Measurements from ENCODE around the gene VAMP4. TPM values are rescaled to one million over a fixed set of nuclear protein-coding genes. Genes with fewer than 3 reads are reported as not detected.

The VAMP4 gene
- total and polyA plus RNA-seq, 12 donors, result 4.1 to 12.5 (median 8.1) TPM

- Histone ChIP-seq H3K4me3 (peak overlapping the region in 7 of 10 donors; percentile 72 to 99 (median 92)), H3K27ac (peak overlapping the region in 3 of 10 donors; percentile 1 to 96 (median 96)), H3K4me1 (peaks cover 3 to 61% (median 27%) of the 10 kb centered on the region in 9 donors), H3K9me3 (no peaks in the 10 kb centered on the region), H3K27me3 (no peaks in the 10 kb centered on the region), H3K36me3 (peaks cover 0 to 32% (median 13%) of the 10 kb centered on the region in 9 donors)
- intact Hi-C loops (cut with DNase I), result loop anchor here in 3 of 10 donors (2.0 to 5.0 kb wide), 3 partner anchors 37 to 93 kb away; partner anchors contain the start of gene METTL13 (in 1 of the 3)
- WGBS, 2 donors, result 71 to 79% methylated on average over 2 of the region's 2 CpGs
- TF ChIP-seq CTCF (IDR thresholded peaks at IDR 0.05), result no peak
- DNase-seq (no peak), ATAC-seq (no peak)
Measured at GRCh38 chr1:171740356-171740863, 1.5 kb downstream of the VAMP4 start.

DNA sequence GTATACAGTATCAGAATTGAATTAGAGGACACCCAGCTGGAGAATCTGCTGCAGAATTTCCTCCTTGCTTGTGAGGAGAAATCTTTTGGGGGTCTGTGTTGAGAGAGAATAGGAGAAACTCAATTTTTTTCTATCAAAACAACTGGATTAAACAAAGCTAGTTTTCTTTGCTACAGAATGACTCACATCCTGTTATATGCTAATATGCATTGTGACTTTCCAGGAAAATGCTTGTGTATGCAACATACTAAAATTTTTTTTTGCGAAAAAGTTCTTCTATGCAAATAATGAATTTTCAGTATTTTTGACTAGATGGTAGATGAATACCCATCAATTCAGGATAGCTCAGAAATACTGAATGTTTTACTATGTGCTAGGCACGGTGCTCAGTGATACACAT, 2.2 kb downstream of the VAMP4 start:
- WGBS, 2 donors, result 72 to 74% methylated on average over 2 of the region's 2 CpGs
- Histone ChIP-seq H3K36me3 (peaks cover 0 to 40% (median 13%) of the 10 kb centered on the region in 9 donors), H3K4me3 (peak overlapping the region in 1 of 10 donors; percentile 17), H3K4me1 (peaks cover 3 to 57% (median 27%) of the 10 kb centered on the region in 9 donors), H3K9me3 (no peaks in the 10 kb centered on the region), H3K27ac (peak overlapping the region in 3 of 10 donors; percentile 3 to 96 (median 30)), H3K27me3 (no peaks in the 10 kb centered on the region)
- DNase-seq, result no peak
- intact Hi-C loops (cut with DNase I), result loop anchor here in 3 of 10 donors (2.0 to 5.0 kb wide), 3 partner anchors 38 to 92 kb away; partner anchors contain the start of gene METTL13 (in 1 of the 3)
- no peak for TF ChIP-seq CTCF (IDR thresholded peaks at IDR 0.05)
- no peak for ATAC-seq

DNA sequence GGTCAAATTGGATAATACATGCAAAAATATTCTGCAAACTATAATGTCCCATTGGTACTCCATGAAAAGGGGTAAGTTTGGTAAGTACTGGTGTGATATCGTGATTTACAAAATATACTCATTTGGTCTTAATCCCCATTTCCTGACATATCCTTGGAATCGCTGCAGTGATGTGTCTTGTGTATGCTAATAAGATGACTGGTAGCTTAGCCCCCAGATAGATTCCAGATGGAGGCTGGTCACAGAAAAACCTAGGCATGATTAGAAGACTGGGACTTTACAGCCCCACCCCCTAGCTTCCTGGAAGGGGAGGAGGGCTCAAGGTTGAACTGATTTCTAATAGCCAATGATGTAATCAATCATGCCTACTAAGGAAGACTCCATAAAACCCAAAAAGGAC, 3.0 kb downstream of the VAMP4 start:
- peak overlapping the region in 1 of 10 donors; percentile 96 for H3K27ac ChIP-seq
- no peak for ATAC-seq

DNA sequence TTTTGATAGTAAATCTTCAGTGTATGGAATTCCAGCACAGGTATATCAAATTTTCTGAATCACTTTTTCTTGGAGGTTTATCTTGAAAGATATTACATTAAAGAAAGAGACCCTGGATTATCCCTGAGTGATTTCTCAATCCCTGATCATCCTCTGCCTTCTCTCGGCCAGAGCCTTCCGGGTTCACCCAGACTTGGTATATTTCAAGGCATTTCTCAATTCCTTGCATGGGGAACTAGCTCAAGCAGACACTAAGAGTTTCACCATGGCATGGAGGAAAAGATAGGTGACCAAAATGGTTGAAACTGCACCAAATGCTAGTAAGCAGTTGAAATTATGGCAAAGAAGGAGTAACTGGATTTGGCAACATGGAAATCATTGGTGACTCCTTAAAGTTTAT, 5.7 kb downstream of the VAMP4 start:
- no peak for DNase-seq
- H3K27me3 ChIP-seq, result no peaks in the 10 kb centered on the region
- peaks cover 0 to 38% (median 17%) of the 10 kb centered on the region in 9 donors for H3K4me1 ChIP-seq
- intact Hi-C loops (cut with DNase I), result no loop called here
- no peak overlapping the region for H3K4me3 ChIP-seq
- peaks cover 0 to 66% (median 13%) of the 10 kb centered on the region in 9 donors for H3K36me3 ChIP-seq
- H3K27ac ChIP-seq, result peak overlapping the region in 1 of 10 donors; percentile 32
- no peak for TF ChIP-seq CTCF (IDR thresholded peaks at IDR 0.05)
- no peak for ATAC-seq
- H3K9me3 ChIP-seq, result no peaks in the 10 kb centered on the region
- 93 to 98% methylated on average over 2 of the region's 2 CpGs for whole genome bisulfite sequencing, 2 donors

More for the DNA sequence above, 3.0 kb downstream of the VAMP4 start:
- peaks cover 0 to 46% (median 13%) of the 10 kb centered on the region in 9 donors for H3K36me3 ChIP-seq
- intact Hi-C loops (cut with DNase I), result no loop called here
- H3K4me3 ChIP-seq, result no peak overlapping the region
- no peak for TF ChIP-seq CTCF (IDR thresholded peaks at IDR 0.05)
- no peak for DNase-seq
- WGBS, 2 donors, result 92 to 93% methylated on average over 2 of the region's 2 CpGs
- no peaks in the 10 kb centered on the region for H3K9me3 ChIP-seq
- no peaks in the 10 kb centered on the region for H3K27me3 ChIP-seq
- H3K4me1 ChIP-seq, result peaks cover 3 to 51% (median 26%) of the 10 kb centered on the region in 9 donors

Measured in heart right ventricle (tissue), 16 donors.